ENCODE data around the gene CCT3. TPM values are rescaled to one million over a fixed set of nuclear protein-coding genes. Genes with fewer than 3 reads are reported as not detected.

CCT3 gene
- total and polyA plus RNA-seq, 4 donors = 71.6 to 165 (median 139) TPM

DNA sequence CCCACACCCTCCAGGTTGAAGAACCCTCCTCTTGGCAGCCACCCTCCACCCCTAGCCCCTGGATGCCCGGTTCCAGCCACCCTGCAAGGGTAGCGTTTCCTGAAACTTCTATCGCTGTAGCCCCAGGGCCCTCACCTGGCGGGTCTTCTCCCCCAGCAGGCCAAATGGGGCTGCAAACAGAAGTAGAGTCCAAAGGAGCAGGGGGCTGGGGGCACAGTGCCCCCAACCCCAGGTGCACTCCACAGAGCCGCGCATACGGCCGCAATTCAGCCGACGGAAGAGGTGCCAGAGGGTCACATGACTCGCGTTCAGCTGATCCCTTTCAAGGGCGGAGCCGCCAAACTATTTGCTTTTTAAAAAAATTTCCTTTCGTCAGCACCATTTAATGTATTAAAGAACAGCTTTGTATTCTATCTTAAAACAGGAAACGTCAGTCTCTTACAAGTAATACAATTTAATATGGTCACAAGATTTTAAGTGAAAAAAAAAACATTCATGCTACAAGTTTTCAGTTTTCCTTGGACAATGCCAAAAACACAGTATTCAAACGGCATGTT lies 42.6 kb downstream of the CCT3 start, which contains the start of gene GLMP:
GLMP (minus strand) TSS at position 289 of the 557 bp plus-strand sequence; CDS start at position 255, 34 bp downstream.
- peaks cover 0 to 14% (median 2%) of the 10 kb centered on the region in 5 donors for H3K4me1 ChIP-seq (ENCODE audit: control insufficient read depth in 5 of 5, insufficient read depth in 5 of 5, low read length in 5 of 5)
- no peaks in the 10 kb centered on the region for H3K27me3 ChIP-seq (ENCODE audit: control insufficient read depth in 3 of 3, insufficient read depth in 3 of 3, low read length in 2 of 3)
- WGBS, 2 donors = 1% methylated on average over 17 of the region's 17 CpGs
- peak within 1 kb of the TSS in 1 of 2 donors; percentile 87 for H3K9ac ChIP-seq (ENCODE audit: insufficient read depth in 1 of 2, low read length in 2 of 2)
- H3K4me3 ChIP-seq = peak within 1 kb of the TSS; percentile 75
- H3K27ac ChIP-seq (ENCODE audit: low read depth in 1 of 2, low read length in 1 of 2) = peak within 1 kb of the TSS in 1 of 2 donors; percentile 60
- DNase-seq (peak; percentile 69 to 91 (median 81)), ATAC-seq (ENCODE audit: insufficient read depth, low FRiP score) (peak; percentile 62)
- H3K36me3 ChIP-seq (ENCODE audit: control insufficient read depth in 4 of 4, insufficient read depth in 4 of 4, low read length in 4 of 4) = peaks cover 0 to 3% (median 1%) of the 10 kb centered on the region in 4 donors
- TF ChIP-seq CTCF (IDR thresholded peaks at IDR 0.05; ENCODE audit: control extremely low read depth, extremely low read depth) = no peak
- no peaks in the 10 kb centered on the region for H3K9me3 ChIP-seq (ENCODE audit: control insufficient read depth in 4 of 4, insufficient read depth in 3 of 4, low read length in 3 of 4)

DNA sequence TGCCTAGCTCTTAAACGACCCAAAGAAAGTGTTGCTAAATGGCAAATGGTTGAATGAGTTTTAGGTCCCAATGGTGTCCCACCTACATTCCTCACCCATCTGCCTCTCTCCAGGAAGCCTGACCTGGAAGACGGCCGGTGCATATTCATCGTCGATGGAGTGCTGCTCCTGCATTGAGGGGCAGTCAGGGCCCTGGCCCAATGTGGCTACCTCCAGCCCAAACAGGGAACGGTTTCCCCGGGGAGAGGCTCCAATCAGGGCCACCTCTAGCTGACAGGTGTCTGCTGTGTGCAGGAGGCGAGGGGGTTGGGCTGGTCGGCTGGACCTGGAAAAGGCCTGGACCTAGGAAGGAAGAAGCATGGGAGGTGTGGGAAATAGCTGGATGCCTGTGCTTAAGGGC lies 44.2 kb downstream of the CCT3 start:
- peaks cover 0 to 3% (median 2%) of the 10 kb centered on the region in 4 donors for H3K36me3 ChIP-seq (ENCODE audit: control insufficient read depth in 4 of 4, insufficient read depth in 4 of 4, low read length in 4 of 4)
- DNase-seq (no peak), ATAC-seq (ENCODE audit: insufficient read depth, low FRiP score) (no peak)
- WGBS, 2 donors = 89 to 94% methylated on average over 9 of the region's 9 CpGs
- H3K27me3 ChIP-seq (ENCODE audit: control insufficient read depth in 3 of 3, insufficient read depth in 3 of 3, low read length in 2 of 3) = no peaks in the 10 kb centered on the region
- no peak overlapping the region for H3K9ac ChIP-seq (ENCODE audit: insufficient read depth in 1 of 2, low read length in 2 of 2)
- H3K4me3 ChIP-seq = no peak overlapping the region
- H3K4me1 ChIP-seq (ENCODE audit: control insufficient read depth in 5 of 5, insufficient read depth in 5 of 5, low read length in 5 of 5) = peaks cover 0 to 14% (median 2%) of the 10 kb centered on the region in 5 donors
- no peaks in the 10 kb centered on the region for H3K9me3 ChIP-seq (ENCODE audit: control insufficient read depth in 4 of 4, insufficient read depth in 3 of 4, low read length in 3 of 4)
- TF ChIP-seq CTCF (IDR thresholded peaks at IDR 0.05; ENCODE audit: control extremely low read depth, extremely low read depth) = no peak
- no peak overlapping the region for H3K27ac ChIP-seq (ENCODE audit: low read depth in 1 of 2, low read length in 1 of 2)

- ATAC-seq (ENCODE audit: insufficient read depth, low FRiP score) = no peak
- no peak overlapping the region for H3K9ac ChIP-seq (ENCODE audit: insufficient read depth in 1 of 2, low read length in 2 of 2)
- no peak for TF ChIP-seq CTCF (IDR thresholded peaks at IDR 0.05; ENCODE audit: control extremely low read depth, extremely low read depth)
- H3K9me3 ChIP-seq (ENCODE audit: control insufficient read depth in 4 of 4, insufficient read depth in 3 of 4, low read length in 3 of 4) = no peaks in the 10 kb centered on the region
- no peak for DNase-seq
- H3K36me3 ChIP-seq (ENCODE audit: control insufficient read depth in 4 of 4, insufficient read depth in 4 of 4, low read length in 4 of 4) = peaks cover 0 to 8% (median 4%) of the 10 kb centered on the region in 4 donors
- no peak overlapping the region for H3K4me3 ChIP-seq
- H3K27me3 ChIP-seq (ENCODE audit: control insufficient read depth in 3 of 3, insufficient read depth in 3 of 3, low read length in 2 of 3) = no peaks in the 10 kb centered on the region
- peaks cover 0 to 14% (median 2%) of the 10 kb centered on the region in 5 donors for H3K4me1 ChIP-seq (ENCODE audit: control insufficient read depth in 5 of 5, insufficient read depth in 5 of 5, low read length in 5 of 5)
- WGBS, 2 donors = 91 to 97% methylated on average over 8 of the region's 8 CpGs
- H3K27ac ChIP-seq (ENCODE audit: low read depth in 1 of 2, low read length in 1 of 2) = no peak overlapping the region
These were observed 45.0 kb downstream of the CCT3 start for GRCh38 chr1:156293098-156293434.
